HG02938 (cell line): ENCODE results near the gene ELL.
"Not testable (repeated sequence)": the region's sequence is repeated elsewhere in the genome, so short reads cannot be mapped to it uniquely, and the experiment has no call there.

Source experiments
- ATAC-seq: cut with Tn5 transposase; IDR thresholded peaks from one replicate; pipeline ENCODE4 v1.9.1; 2021; ENCODE audit warnings: mild to moderate bottlenecking, moderate library complexity; ENCODE audit not compliant: unreplicated experiment

Gene ELL

DNA sequence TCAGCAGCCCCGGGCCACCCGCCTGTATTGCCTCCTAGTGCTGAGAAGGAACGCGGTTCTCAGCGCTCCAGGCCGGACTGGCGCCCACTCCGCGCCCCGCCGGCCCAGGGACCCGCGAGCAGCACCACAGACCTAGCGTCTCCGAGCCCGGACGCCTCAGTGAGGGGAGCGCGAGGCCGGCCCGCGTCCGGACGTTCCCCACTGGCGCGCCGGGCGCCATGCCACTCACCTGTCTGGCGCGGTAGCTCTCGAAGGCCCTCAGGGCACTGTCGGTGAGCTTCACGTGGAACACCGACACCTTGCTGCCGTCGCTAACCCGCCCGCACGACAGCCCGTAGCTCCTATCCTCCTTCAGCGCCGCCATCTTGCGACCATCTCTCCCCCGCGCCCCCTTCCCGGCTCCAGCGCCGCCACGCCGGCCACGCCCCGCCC lies at the start of gene ELL:
Gene ELL, minus strand, starts transcription at position 379 of the 432 bp plus-strand sequence. Its CDS starts 15 bp downstream, at position 364.
- ATAC-seq, result no peak

DNA sequence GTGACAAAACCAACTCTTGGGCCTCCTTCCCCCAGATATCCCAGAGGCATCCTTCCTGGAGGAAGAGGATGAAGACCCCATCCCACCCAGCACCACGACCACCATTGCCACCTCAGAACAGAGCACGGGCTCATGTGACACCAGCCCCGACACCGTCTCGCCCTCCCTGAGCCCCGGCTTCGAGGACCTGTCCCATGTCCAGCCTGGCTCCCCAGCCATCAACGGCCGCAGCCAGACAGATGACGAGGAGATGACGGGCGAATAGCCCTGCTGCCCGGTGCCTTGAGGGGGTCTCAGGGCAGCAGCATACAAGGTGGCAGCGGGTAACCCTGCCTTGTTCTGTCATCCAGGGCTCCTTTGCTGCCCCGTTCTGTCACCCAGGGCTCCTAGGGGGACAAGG lies 46.5 kb upstream of the ELL start:
- ATAC-seq, result no peak

DNA sequence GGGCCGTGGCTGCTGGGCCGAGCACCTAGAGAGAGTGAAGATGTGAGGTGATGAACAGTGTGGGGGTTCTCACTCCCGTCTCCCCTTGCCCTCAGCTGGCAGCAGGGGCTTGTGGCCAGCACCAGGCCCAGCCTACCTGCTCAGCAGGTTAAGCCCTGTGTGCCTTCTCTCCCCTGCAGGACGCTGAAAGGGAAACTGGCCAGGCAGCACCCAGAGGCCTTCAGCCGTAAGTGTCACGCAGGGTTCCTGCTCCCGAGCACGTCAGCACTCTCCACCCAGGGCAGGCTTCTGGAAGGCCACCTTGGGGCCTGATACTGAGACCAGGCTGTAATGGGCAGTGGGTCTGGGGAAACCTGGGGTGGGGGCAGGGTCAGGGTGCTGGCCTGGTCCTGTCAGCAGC lies 45.1 kb upstream of the ELL start:
- ATAC-seq, result no peak

DNA sequence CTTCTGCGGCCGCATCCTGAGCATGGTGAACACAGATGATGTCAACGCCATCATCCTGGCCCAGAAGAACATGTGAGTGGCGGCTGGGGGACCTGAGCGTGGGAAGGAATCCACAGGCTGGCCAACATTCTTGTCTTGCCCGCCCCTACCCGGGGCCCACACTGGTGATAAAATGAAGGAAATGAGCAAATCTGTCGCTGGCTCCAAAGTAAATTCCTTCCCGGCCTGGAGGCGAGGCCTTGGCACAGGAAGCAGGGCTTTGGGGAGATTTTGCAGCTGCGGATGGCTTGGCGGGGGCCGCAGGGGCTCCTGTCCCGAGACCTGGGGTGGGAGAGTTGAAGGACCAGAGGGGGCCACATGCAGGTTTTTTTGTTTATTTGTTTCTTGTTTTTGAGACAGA lies 40.2 kb upstream of the ELL start:
- ATAC-seq, result no peak

DNA sequence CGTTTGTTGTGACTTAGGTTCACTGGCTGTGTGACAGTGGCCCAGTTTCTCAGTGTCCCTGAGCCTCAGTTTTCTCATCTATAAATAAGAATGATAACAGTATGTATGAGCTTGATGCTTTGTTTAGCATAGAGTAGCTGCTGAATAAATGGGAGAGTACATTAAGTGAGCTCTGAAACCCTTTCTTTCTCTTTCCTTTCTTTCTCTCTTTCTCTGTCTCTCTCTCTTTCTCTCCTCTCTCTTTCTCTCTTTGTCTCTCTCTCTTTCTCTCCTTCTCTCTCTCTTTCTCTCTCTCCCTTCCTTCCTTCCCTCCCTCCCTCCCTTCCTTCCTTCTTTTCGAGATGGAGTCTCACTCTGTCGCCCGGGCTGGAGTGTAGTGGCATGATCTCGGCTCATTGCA lies 37.8 kb upstream of the ELL start:
- no peak for ATAC-seq

DNA sequence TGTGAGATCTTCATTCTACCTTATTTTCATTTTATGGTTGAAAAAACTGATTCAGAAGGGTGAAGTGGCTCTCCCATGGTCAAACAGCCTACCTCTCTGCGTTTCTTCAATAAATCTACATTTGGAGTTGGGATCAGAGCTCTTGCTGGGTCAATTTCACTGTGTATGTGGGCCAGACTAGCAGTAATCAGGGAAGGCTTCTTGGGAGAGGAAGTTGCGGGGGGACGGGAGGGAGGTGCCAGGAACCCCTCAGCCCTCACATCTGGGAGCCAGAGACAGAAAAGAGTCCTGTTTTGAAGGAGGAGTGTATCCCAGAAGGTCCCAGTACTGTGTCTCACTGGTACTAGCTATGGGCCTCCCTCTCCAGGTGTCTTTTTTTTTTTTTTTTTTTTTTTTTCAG lies 36.7 kb upstream of the ELL start:
- ATAC-seq, result no peak

DNA sequence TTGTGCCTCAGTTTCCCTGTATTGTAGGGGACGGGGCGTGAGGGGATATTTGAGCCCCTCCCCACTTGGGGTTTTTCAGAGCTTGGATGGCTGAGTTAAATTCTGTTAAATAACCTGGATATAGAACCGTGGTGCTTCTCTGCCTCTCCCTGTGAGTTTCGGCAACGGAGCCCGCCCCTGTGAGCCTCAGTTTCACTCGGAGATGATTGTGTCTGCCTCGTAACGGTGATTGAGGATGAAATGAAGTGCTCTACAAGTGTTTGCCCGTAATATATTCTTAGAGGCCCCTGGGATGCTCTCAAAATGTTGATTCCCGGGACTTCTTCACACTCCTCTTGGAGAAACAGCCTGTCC lies 36.3 kb upstream of the ELL start:
- no peak for ATAC-seq

DNA sequence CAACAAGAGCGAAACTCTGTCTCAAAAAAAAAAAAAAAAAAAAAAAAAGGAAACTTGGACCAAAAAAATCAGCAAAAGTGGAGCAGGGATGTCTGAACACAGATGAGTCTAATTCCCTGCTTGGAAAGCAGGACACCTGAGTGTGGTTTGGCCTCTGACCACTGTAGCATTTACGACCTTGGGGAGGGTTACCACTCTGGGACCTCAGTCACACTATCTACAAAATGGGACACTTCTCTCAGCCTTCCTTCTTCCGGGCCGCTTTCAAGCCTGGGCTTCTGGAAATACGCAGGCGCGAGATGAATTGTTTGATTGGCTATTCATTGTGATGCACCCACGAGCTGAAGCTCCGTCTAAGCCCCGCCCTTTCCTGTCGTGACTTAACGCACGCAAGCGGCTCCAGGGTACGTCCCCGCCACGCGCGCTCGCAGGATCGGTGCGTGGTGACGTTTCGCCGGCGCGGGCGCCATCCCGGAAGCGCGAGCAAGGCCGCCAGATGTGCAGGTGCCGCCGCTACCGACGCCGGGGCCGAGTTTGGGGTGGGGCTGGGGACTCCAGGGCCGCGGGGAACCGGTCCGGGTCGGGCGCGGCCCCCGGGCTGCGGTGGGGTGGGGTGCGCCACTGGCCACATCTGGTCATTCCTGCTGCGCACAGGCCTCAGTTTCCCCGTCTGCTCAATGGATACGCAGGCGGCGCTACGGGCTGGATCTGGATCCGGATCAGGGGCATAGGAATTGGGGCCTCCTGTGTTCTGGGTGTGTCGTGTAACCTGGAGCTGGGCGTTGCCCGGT lies 35.7 kb upstream of the ELL start, which contains the start of gene KXD1:
Gene KXD1, plus strand, starts transcription at position 460 of the 791 bp plus-strand sequence. CDS start 4,187 bp downstream, outside the sequence.
- peak; percentile 93 for ATAC-seq

DNA sequence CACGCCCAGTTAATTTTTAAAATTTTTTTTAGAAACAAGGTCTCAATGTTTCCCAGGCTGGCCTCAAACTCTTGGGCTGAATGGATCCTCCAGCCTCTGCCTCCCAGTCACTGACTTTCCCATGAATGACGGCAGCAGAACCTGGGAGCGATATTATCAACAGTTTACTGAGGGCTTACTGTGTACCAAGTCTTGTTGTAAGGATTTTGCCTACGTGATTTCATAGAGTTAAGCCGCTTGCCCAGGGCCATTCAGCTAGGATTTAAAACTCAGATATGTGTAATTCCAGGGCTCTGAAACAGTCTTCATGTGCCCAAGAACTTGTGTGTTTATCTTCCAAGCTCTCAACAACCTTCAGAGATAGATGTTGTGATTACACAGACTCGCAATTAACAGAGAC lies 29.8 kb upstream of the ELL start:
- ATAC-seq, result no peak

DNA sequence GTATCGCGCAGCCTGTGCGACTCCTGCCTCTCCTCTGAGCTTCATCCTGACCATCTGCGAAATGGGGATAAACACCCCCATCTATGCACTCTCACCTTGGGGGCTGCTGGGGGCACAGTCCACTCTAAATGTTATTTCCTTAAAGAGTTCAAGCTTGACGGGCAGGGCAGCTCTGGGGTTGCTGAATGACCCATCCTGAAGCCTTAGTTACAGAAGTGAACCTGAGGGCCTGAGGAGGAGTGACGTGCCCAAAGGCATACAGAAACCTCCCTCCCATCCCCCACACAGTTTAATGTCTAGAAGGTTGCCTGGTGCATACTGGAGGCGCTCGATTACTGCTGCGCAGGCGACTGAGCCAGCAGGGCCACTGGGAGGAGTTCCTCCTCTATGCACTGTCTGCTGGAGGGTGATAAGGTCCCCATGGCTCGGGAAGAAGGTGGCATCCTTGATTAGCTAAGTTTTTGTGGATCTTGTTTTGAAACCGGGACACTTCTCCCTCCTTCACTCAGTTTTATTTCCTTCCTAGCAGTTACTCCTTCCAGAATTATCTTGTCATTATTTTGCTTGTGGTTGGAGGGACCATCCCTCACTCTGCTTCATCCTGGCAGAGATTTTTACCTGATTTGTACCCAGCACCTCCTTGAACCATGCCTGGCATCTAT lies 22.1 kb upstream of the ELL start:
- ATAC-seq, result peak; percentile 48

DNA sequence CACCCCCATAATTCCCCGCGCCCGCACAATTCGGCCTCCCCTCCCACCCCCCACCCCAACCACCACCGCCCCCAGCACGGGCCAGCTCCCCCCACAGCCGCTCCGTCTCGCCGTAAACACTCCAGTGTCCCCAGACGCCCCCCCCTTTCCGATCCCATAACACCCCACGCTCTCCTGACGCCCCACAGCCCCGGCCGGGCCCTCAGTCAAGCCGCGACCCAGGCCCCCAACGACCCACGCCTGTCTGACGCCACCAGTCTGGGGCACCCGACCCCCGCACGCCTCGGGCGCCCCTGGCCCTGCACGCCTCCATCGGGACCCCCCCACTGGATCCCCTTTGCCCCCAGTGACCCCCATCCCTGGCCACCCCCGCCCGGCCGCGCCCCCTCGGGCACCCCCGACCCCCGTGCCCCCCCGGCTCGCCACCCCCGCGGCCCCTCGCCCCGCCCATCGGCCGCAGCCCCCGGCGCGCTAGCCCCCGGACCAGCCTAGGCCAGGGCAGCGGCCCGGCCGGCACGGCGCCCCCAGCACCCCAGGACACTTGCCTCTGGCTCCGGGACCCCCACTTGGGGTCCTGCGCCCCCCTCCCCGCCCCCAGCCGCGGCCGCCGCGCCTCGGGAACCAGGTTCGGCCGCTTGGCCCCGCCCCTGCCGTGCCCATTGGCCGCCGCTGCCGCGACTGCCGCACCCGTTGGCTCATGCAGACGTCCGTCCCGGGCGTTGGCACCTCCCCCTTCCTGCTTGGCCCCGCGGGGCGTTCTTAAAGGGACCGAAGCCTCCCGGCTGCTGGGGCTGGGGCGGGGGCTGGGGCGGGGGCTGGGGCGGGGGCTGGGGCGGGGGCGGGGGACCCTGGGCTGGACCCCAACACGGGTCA lies 21.3 kb upstream of the ELL start, which contains the start of gene FKBP8:
Gene FKBP8, minus strand, starts transcription at position 633 of the 873 bp plus-strand sequence. CDS start 1,603 bp downstream, outside the sequence.
- peak; percentile 73 for ATAC-seq

DNA sequence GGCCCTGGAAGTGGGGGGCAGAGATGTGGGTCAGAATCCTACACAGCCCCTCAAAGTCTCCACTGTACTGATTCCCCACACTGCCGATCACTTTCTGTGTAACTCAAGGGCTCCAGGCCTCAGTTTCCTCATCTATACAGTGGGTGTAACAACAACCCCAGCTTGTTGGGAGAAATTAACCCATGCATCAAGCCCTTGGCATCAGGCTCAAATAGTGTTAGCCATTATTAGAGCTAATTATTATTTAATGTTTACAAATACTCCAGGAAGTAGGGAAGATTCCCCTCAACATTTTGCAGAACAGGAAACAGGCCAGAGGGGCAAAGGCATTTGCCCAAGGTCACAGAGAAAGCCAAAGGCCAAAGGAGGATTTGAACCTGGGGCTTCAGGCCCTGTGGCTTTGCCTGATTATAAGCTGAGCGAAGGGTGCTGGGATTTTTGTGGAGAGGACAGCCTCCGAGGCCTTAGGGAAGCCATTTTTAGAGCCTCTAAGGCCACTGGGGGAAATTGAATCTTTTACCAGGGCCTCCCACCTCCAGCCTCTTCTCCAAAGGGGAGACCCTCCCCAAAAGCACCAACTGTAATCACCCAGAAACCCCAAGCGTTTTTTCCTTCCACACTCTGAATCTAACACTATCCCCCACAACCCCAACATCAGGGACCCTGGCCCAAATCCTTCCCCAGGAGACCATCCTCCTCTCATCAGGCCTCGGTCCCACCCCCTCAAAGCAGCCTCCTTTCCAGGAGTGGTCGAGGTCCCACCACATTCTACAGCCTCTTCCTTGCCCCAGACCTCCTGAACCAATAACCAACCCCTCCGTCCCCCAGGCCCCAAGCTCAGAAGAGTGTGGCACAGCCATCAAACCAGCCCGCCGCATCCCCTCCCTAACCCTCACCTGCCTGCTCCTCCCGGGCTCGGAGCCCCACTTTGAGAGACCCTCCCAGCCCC lies 20.4 kb upstream of the ELL start:
- ATAC-seq, result no peak

DNA sequence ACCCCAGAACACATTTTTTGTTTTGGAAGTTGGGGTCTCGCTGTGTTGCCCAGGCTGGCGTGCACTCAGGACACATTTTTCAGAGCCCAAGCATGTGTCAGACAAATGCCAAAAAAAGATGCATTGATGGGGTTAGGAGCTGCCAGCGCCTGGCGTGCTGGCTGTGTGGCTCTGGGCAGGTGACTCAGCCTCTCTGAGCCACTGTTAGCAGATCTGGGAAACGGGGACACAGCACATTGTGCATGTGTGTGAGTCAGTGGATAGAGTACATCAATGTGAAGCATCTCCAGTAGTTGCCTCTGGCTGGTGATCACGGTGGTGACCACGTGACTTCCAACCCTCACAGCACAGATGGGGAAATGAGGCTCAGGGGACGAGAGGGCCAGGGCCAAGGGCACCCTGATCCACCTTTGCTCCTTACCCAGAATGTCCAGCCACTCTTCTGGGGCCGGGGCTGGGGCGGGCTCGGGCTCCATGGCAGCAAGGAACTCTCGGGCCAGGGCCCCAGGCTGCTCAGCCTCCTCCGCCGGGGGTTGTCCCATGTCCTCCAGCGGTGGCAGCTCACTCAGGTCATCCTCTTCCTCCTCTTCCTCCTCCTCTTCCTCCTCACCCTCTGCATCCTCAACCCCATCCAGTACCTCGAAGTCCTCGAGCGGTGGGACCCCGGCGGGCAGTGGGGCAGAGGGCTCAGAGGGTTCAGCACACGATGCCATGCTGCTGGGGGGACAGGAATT lies 19.6 kb upstream of the ELL start:
- ATAC-seq, result no peak

DNA sequence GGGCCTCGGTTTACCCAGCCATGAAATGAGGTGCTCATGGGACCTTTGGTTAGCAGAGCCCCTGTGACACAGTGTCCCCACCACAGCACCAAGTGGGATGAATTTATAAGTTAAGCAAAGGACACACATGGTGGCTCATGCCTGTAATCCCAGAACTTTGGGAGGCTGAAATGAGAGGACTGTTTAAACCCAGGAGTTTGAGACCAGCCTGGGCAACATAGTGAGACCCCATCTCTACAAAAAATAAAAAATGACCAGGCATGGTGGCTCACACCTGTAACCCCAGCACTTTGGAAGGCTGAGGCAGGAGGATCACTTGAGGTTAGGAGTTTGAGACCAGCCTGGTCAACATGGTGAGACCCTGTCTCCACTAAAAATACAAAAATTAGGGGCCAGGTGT lies 18.3 kb upstream of the ELL start:
- ATAC-seq, result not testable (repeated sequence)

DNA sequence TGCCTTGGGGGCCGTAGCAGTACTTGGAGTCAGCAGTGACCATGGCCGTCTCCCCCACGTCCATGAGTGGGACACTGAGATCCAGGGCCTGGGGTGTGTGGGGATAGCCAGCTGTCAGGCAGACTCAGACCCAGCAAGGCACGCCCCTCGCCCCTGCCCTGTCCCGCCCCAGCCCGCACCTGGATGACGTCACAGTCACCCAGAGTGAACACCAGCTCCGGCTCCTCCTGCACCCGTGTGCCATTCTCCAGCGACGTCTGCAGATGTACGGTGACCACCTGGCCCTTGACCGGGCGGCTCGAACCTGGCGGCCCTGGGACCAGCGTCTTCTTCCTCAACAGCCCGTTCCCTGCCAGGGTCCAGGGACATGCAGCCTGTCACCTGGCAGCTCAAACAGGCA lies 17.5 kb upstream of the ELL start:
- ATAC-seq, result no peak

DNA sequence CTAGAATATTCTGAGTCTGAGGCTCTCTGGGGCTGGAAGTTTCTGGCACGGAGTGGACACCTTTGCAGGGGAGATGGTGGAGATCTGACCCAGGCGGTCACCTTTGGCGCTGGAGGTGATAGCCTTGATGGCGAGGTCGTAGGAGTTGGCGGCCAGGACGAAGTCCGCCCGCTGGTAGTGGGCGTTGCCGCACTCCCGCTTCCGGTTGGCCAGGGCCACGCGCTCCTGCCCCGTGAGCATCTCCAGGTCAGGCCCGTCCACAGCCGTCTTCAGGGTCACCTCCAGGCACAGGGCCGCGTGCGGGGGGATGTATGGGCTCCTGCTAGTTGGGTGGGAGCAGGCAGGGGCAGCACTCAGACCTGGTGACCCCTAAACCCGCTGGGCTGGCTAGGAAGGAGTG lies 16.2 kb upstream of the ELL start:
- ATAC-seq, result no peak

DNA sequence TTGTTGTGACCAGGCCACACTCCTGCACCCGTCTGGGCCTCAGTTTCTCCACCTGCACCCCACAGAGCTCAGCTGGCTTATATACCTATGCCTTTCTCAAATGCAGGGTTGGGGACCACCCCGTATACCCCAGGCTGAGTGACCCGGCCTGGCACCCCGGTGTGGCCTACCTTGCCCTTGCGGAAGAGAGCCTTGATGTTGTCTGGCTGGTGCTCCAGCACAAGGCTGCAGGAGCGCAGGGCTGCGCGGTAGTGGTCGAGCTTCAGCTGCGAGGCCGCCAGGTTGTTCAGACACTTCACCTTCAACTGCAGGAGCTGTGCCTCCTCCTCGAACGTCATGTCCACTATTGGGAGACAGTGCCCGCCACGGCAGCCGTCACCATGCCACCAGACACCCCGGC lies 15.6 kb upstream of the ELL start:
- ATAC-seq, result no peak

DNA sequence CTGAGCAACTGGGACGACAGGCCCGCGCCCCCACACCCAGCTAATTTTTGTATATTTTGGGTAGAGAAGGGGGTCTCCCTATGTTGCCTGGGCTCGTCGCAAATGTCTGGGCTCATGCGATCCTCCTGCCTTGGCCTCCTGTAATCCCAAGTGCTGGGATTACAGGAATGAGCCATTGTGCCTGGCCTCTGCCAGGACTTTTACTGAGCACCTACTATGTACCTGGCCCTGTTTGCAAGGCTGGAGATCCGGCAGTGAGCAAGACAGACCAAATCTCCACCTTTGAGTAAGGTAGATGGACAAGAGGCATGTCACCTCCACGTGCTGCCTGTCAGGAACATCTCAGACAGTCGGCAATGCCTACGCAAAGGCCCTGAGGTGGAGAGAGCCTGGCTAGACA lies 14.6 kb upstream of the ELL start:
- ATAC-seq, result no peak

DNA sequence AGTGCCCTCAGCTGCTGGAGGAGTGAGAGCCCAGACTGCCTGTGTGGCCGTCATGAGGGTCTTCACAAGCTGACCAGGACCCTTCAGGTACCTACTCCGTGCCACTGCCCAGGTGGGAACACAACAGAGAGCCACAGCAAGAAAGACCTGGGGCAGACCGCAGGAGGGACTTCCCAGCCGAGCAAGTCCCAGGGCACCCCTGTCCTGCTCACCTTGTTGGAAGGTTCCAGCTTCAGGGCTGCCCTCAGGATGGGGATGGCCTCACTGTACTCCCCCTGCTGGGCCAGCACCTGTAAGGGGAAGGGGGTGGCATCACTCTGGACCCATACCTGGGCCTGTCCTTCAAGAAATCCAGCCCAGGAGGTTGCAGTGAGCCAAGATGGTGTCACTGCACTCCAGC lies 11.2 kb upstream of the ELL start:
- ATAC-seq, result no peak
